ENCODE results near the gene USP40.

The USP40 gene

DNA sequence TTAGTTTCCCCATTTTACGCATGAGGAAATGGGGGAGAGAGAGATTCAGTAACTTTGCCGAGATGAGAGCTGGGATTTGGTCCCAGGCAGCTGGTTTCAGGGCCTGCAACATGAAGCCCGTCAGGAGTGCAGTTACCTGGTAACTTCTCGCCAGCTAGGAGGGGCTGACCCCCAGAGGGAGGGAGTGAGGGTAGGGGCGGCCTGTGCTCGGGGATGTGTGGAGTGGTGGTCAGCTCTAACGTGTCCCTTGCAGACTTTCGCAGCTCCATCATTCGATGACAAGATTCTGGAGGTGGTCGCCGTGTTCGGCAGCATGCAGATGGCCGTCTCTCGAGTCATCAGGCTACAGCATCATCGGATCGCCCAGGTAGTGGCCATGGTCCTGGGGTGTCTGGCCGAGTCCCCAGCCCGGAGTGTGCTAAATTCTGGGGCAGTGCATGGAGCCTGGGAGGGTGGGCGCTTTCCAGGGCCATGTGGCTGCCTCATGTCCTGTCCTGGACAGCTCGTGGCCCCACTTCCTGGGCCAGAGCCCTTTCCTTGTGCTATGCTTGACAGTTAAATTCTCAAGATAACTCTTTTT is 108.5 kb downstream of the USP40 start:
- DNase-seq (ENCODE audit: low read depth): no peak

DNA sequence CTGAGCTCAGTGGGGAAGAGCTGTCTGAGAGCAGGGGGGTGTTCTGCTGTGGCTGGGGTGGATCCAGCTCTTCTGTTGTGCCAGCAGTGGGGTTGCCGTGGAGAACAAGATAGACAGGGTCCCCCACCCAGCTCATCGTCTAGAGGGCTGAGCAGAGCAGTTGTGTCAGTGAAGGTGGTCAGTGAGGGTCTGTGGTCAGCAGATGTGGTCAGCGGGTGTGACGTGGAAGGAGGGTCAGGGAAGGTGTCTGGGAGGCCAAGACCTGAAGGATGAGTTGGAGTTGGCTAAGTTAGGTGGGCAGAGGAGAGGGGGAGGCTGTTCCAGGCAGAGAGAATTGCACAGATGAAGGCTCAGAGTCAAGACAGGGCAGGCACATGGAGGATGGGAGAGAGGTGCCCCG is 109.2 kb downstream of the USP40 start:
- DNase-seq (ENCODE audit: low read depth): no peak

DNA sequence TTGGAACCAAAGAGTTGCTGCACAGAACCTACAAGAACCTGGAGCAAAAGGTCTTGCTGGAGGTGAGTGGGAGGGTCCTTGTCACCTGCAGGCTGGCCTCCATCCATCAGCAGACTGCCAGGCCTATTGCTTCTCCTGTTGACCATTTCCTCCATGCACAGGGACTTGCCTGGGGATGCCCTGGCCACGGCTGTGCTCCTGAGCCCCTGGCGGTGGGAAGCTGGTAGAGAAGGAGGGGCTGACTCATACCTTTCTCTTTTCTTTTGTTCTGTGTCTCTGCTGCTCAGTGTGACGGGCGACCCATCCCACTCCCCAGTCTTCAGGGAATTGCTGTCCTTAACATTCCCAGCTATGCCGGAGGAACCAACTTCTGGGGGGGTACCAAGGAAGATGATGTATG is 109.6 kb downstream of the USP40 start:
- no peak for DNase-seq (ENCODE audit: low read depth)

DNA sequence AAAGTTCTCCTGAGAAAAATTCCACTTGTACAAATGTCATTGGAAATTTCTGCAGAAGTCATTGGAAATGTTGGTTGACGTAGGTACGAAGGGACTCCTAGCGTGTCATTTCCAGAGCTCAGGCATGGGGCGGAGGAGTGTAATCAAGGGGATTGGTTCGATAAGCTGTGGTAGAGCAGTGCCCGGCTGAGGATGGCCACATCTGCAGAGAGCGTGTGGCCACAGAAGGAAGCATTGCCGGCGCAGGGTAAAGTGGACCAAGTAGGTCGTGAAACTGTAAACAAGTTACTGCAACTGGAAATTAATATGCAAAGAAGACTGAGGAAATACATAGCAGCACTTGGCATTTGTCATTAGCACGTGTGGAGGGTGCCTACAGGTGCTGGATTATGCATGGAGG is 110.5 kb downstream of the USP40 start:
- no peak for DNase-seq (ENCODE audit: low read depth)

DNA sequence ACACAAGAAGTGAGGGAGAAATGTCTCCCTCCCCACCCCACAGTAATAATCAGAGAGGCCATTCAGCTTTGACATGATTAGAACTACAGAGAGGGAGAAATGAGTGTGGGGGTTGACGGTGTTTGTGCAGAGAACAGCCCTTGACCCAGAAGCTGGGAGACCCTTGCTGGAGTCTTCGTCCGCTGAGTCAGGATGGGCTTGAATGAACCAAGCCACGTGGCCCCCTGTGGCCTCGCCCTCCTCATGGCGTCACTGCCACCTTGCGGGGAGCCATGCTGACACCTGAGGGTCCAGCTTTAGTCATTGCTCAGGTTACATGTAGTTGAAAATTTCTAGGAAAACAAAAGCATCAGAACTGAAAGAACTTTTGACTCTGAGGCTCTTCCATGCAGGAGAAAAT is 111.1 kb downstream of the USP40 start:
- DNase-seq (ENCODE audit: low read depth): no peak

DNA sequence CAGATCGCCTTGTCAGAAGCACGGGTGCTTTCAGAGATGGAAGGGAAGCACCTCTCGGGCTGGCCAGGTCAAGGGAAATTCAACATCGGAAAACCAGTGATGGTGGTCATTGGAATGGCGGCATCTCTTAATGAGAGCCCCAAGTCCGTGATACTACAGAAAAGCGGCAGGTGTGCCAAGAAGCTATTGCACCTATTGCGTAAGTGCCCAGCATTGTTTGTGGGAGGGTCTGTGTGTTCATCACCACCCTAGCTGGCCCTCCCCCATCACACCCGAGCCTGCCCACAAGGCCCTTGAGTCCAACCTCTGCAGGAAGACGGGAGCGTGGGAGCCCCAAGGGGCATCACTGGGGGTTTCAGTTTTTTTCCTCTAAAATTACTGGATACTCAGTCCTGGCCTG is 111.6 kb downstream of the USP40 start:
- DNase-seq (ENCODE audit: low read depth): no peak

DNA sequence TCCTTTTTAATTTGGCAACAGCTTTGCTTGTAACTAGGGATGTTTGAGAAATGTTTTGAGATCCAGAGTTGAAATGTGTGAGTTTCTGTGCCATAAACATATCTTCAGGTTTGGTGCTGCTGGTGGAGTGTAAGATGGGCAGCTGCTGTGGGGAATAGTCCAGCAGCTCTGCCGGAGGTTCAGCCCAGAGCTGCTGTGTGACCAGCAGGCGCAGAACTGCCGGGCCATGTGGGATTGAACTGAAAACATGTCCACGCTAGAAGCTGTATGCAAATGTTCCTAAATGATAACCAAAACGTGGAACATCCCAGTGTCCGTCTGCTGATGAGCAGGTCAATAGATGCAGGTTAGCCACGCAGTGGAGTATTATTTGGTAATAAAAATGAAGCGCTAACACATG is 112.7 kb downstream of the USP40 start:
- DNase-seq (ENCODE audit: low read depth): no peak

DNA sequence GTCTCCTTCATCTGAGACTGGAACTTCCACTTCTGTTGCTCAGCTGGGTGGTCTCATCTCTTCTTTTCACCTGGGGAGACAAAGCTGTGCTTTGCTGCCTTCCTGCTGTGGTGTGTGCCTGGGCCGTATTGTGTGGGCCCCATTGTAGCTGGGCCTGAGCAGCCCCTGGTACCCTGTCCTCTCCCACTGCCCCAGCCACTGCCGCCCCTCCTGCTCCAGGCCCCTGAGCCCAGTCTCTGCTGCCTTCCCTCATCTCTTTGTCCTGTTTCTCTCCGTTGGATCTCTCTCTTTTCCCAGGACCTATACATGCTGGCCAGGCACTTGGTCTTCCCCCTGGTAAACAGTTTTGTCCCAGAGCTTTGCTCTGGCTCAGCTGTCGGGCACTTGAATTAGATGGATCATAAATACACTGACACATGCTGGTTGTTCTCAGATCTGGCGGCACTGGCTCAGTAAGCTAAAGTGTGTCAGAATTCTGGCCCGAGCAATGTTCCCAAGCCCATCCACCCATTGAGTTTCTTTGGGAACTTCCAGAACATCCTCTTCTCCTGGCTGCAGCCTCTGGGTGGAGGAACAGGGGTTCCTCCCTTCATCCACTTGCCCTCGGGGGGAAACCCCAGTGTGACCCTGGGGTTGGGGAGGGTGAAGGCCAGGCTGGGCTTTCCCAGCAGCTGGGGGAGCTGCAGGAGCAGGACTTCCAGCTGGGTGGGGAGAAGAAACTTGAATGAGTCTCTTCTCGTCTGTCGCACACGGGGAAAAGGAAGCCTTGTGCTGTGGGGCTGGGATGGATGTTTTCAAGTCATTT is 113.3 kb downstream of the USP40 start:
- DNase-seq (ENCODE audit: low read depth): no peak

DNA sequence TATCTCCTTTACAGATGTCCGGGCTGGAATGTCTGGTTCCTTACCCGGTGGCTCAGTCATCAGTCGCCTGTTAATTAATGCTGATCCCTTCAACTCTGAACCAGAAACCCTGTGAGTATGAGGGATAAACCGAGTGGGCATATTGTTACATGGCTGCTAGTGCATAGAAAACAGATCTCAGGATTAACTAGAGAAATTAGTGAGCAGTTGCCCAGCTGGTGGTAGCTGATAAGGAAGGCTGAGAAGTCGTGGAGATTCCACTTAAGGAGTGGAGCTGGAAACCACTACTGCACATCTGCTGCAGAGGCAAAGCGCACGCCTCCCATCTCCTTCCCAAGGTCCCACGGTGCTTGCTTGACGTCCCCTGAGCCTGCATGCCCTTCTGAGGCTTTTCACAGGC is 114.6 kb downstream of the USP40 start:
- no peak for DNase-seq (ENCODE audit: low read depth)

DNA sequence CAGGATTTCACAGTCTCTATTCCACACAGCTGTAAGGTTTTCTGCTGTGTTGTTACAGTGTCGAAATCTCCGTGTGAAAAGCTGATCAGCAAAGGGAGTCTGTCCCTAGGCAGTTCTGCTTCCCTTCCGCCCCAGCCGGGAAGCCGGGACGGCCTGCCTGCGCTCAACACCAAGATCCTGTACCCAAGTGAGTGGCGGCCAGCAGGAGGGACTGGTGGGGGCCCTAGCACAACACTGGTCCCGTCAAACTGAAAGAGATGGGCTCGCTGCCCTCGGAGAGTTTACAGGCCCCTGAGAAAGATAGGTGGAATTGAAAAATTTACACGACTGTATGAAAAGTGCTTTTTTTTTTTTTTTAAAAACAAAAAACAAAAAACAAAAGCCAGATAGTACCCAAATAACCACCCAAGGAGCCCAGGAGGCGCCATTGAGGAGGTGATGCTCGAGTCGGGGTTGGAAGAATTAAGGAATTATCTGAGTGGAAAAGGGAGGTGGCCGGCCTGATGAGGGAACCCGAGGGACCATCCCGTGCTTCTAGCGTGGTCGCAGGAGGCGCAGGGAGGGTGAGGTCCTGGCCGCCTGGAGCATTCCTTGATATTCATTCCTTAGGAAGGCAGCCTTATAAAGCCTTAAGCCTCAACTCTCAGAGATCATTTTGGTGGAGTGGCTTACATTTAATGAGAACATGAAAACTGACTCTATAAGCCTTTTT is 115.6 kb downstream of the USP40 start:
- no peak for DNase-seq (ENCODE audit: low read depth)

DNA sequence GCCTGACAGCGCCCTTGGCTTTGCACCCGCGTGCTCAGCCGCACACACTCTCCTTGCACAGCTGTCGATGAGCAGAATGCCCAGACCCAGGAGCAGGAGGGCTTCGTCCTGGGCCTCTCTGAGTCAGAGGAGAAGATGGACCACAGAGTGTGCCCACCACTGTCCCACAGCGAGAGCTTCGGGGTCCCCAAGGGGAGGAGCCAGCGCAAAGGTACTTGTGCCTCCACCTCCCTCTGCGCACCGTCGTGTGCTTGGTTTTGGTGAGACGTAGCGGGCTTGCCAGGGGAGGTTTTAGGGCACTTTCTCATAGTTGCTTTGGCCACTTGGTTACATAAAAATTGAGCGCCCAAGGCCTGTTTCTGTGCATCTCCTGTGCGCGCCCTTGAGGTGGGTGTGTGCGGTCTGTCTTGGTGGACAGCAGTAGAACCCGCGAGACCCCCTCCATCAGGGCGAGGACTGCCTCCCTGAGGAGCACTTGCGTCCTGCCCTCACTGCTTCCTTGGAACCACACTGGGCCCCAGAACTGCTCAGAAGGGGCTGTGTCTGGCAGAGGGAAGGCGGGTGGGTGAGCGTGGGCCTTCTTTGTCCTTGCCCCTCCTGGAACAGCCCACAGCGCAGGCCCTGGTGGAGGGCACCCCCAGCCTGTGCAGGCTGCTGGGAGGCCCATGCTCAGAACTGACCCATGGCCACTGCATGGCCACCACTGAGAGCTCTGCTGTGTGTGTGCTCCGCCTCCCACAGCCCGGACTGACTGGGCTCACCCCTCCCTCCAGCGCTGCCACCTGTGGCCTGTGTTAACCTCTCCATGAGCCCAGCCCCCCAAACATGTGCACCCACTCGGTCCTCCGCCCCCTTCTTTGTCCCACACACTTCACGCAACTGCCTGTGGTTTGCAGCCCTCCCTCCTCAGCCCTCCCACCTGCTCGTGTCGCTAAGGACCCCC is 116.4 kb downstream of the USP40 start:
- no peak for DNase-seq (ENCODE audit: low read depth)

DNA sequence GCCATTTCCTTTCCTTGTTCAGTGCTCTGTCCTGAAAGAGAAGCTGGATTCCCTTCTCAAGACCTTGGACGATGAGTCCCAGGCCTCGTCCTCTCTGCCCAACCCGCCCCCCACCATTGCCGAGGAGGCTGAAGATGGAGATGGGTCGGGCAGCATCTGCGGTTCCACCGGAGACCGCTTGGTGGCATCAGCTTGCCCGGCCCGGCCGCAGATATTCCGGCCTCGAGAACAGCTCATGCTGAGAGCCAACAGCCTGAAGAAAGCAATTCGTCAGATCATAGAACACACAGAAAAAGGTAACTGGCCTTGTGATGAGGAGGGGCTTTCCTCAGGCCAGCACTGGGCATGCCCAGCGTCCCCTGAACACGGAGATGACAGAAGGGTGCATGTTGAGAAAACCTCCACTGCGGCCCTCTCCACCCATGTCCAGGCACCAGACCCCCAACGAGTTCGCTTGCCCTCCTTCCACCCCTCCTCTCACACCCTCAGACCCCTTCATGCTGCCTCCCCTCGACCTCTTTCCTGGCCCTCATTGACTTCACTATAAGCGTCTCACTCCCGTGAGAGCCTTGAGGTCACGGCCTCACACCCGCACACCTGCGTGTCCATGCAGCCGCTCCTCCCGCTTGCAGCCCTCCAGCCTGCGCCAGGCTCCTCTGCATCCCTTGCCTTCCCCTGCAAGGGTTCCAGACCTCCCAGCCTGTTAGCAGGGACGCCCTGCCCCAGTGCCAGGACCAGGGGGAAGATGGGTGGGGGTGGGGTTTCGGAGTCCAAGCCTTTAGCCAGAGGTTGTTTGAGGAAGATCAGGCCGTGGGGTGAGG is 117.3 kb downstream of the USP40 start:
- DNase-seq (ENCODE audit: low read depth): no peak

DNA sequence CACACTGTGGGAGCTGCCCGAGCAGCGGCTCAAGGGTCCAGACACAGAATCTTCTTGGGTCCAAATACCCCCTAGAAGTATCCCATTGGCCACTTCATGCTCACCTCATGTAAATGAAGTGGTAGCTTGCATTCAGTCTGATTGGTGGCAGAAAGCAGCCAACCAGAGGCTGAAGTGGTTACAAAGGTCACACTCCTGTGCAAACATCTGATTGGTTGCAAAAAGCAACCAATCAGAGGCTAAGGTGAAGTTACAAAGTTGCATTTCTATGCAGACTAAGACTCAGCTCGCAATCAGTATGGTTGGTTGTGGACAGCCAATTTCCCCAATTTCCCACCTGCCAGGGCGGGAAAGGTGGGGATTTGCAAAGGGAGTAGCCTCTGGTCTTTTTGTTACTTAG is 118.0 kb downstream of the USP40 start:
- DNase-seq (ENCODE audit: low read depth): no peak

DNA sequence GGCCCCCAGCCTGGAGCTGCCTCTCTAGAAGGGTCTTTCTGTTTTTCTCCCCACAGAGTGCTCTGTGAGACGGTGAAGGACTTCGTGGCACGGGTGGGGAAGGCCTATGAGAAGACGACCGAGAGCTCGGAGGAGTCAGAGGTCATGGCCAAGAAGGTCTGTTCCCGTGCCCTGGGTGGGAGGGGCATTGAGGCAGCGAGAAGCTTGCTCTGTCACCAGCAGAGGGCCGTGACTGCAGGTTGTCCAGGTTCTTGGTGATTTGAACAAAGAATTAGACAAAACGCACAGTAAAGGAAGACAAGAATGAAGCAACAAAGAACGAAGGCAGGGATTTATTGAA is 118.4 kb downstream of the USP40 start:
- DNase-seq (ENCODE audit: low read depth): no peak

DNA sequence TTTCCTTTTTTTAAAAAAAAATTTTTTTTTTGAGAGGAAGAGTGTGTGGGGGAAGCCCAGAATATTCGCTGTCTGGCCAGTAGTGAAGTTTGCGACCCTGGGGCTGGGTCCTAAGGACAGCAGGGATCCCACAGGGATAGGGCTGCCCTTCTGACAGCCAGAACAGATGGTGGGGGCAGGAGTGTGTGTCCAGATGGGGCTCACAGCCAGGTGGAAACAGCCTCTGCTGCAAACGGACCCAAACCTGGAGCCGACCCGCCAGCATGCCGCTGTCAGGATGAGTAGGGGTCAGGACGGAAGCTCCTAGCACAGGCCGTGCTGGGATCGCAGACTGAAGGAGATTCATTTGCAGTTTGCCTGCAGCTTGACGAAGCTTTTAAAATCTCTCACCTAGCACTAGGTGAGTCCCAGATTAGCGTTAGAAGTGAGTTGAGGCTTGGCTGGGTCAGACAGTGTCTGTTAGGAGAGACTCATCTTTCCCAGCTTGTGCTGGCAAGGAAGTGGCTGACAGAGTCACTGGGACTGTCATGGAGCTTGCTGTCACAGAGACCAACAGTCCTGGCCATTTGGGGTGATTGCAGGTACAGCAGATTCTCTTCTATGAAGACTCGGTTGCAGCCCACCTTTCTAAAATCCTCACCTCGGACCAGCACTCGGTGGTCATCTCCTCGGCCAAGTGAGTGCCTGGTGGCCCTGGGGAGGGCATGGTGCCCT is 118.9 kb downstream of the USP40 start:
- no peak for DNase-seq (ENCODE audit: low read depth)

DNA sequence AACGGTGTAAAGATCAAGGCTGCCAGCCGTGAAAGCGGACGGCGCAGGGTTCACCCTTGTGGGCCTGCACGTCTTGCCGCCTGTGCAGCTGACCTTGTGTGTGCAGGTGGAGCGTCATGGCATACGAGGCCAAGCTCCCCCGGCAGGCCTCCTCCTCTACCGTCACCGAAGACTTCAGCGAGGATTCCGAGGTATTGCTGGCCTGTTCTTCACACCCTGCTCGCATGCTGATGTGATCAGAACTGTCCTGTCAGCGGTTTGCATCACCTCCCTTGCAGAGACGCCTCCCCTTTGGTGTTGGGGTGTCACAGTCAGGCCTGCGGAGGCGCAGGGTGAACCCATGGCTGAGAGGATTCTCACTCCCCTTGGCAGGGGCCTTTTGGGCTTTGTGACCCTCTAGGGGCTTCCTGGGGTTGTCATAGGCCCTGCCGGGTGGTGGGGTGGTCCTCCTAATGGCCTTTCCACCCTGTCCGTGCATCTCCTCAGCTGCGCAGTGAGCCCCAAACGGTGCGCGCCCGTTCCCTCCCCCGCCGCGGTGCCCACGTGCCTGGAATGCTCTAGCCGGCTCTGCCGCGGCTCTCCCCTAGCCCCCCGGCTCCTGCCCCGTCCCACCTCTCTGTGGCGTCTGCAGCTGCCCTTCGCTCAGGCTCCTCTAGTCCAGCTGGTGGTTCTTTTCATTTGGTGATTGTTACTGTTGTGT is 119.8 kb downstream of the USP40 start:
- no peak for DNase-seq (ENCODE audit: low read depth)

DNA sequence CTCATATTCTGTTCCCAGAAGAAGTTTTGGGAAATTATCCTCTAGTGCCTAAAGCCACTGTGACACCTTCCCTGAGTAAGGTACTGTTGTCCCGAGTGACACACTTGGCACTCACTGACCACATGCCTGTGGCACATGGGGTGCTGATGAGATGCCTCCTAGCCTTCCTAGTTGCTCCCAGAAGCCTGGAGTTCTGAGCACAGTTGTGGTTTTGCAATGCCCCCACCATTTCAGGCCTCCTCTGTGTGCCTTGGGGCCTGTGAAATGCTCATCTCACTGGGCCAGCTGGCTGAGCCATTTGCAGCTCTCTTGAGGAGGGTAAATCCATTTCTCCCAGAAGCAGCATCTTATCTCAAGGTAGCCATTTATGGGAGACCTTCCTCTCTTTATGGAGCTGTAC is 120.5 kb downstream of the USP40 start:
- DNase-seq (ENCODE audit: low read depth): no peak

DNA sequence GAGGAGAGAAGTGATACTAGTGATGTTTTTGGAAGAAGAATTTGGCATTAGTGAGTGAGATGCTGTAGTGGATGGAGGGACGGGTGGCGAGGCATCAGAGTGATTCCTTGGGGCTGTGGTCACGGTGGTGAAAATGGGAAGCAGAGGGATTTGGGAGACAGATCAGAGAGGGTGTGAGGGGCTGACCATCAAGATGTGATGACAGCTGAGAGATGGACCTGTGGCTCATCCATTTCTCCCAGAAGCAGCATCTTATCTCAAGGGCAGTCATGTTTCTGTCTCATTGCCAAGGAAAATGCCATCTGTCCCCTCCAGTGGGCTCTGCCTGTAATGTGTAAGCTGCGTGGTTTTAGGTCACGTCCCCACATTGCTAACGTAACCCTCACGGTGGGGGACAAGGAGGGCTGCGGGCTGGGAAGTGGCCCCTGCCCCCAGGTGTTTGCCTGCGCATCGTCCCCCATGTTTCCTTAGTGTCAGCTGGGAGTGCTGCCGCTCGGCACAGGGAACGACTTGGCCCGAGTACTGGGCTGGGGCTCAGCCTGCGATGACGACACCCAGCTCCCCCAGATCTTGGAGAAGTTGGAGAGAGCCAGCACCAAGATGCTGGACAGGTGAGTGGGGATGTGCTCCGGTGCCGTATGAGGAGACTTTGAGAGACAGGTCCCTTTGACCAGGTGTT is 121.3 kb downstream of the USP40 start:
- DNase-seq (ENCODE audit: low read depth): no peak

DNA sequence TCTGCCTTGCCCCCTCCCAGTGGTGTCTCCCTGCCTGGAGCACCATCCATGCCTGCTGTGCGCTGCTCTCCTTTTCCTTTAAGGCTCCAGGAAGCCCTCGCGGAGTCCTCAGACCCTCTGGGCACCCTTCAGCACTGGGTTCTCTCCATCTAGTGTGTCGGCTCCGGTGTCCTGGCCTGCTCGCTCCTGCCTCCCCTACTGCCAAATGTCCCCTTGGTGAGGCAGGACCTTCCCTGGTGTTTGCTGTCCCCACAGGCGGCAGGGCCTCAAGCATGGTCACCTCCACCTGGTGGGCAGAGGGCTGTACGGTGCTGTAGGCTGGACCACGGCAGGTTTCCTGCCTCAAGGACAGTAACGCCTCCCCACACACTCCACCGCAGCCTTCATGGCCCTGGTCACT is 122.1 kb downstream of the USP40 start:
- no peak for DNase-seq (ENCODE audit: low read depth)
